ENCODE measurements around the gene HSD17B2. TPM values are rescaled to one million over a fixed set of nuclear protein-coding genes. Genes with fewer than 3 reads are reported as not detected.

HSD17B2 gene
- total and polyA plus RNA-seq, 2 experiments from 2014 or later: not detected

GRCh38 chr16:82019535-82019934 is 15.5 kb upstream of the HSD17B2 start:
- no peaks in the 10 kb centered on the region for H3K9me3 ChIP-seq (ENCODE audit: low read depth)
- no peak overlapping the region for H3K4me3 ChIP-seq
- no peaks in the 10 kb centered on the region for H3K36me3 ChIP-seq
- H3K4me1 ChIP-seq (ENCODE audit: low read depth): no peaks in the 10 kb centered on the region
- H3K27me3 ChIP-seq: no peaks in the 10 kb centered on the region
- DNase-seq (ENCODE audit: low read depth in 1 of 2, low spot score in 1 of 2): no peak
- no peak overlapping the region for H3K27ac ChIP-seq
- no peak for TF ChIP-seq CTCF (IDR thresholded peaks at IDR 0.05; ENCODE audit: low read depth, low read length)

DNA sequence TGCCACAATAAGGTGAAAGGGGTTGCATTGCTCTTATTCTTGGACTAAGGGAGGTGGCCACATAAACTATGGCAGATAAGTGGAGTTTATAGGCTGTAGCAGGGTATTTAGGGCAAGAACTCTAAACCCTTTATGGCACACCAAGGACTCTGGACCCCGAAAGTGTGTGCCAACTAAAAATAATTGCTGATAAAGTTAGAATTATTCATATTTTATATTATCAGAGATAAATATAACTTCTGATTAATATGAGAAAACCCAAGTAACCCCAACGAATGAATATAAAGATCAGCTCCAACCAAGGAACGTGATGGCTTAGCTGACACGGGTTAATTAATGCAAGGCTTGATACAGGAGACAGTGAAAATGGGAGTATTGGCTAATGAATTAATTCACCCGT is 15.0 kb upstream of the HSD17B2 start:
- TF ChIP-seq CTCF (IDR thresholded peaks at IDR 0.05; ENCODE audit: low read depth, low read length): no peak
- H3K4me3 ChIP-seq: no peak overlapping the region
- H3K9me3 ChIP-seq (ENCODE audit: low read depth): no peaks in the 10 kb centered on the region
- no peaks in the 10 kb centered on the region for H3K36me3 ChIP-seq
- no peaks in the 10 kb centered on the region for H3K27me3 ChIP-seq
- H3K27ac ChIP-seq: no peak overlapping the region
- H3K4me1 ChIP-seq (ENCODE audit: low read depth): no peaks in the 10 kb centered on the region
- DNase-seq (ENCODE audit: low read depth in 1 of 2, low spot score in 1 of 2): no peak

- H3K36me3 ChIP-seq: no peaks in the 10 kb centered on the region
- TF ChIP-seq CTCF (IDR thresholded peaks at IDR 0.05; ENCODE audit: low read depth, low read length): no peak
- no peaks in the 10 kb centered on the region for H3K9me3 ChIP-seq (ENCODE audit: low read depth)
- no peak overlapping the region for H3K4me3 ChIP-seq
- no peak overlapping the region for H3K27ac ChIP-seq
- no peaks in the 10 kb centered on the region for H3K4me1 ChIP-seq (ENCODE audit: low read depth)
- H3K27me3 ChIP-seq: no peaks in the 10 kb centered on the region
- no peak for DNase-seq (ENCODE audit: low read depth in 1 of 2, low spot score in 1 of 2)
Measured at GRCh38 chr16:82023206-82023605, 11.8 kb upstream of the HSD17B2 start.

- no peak for TF ChIP-seq CTCF (IDR thresholded peaks at IDR 0.05; ENCODE audit: low read depth, low read length)
- Histone ChIP-seq H3K27me3 (no peaks in the 10 kb centered on the region), H3K4me3 (no peak overlapping the region), H3K27ac (no peak overlapping the region), H3K36me3 (no peaks in the 10 kb centered on the region), H3K4me1 (ENCODE audit: low read depth) (no peaks in the 10 kb centered on the region), H3K9me3 (ENCODE audit: low read depth) (no peaks in the 10 kb centered on the region)
- DNase-seq (ENCODE audit: low read depth in 1 of 2, low spot score in 1 of 2): no peak
Measured at GRCh38 chr16:82024316-82024715, 10.7 kb upstream of the HSD17B2 start.

GRCh38 chr16:82024883-82025282 is 10.2 kb upstream of the HSD17B2 start:
- no peaks in the 10 kb centered on the region for H3K36me3 ChIP-seq
- no peaks in the 10 kb centered on the region for H3K27me3 ChIP-seq
- H3K4me3 ChIP-seq: no peak overlapping the region
- no peaks in the 10 kb centered on the region for H3K9me3 ChIP-seq (ENCODE audit: low read depth)
- no peak for DNase-seq (ENCODE audit: low read depth in 1 of 2, low spot score in 1 of 2)
- H3K4me1 ChIP-seq (ENCODE audit: low read depth): no peaks in the 10 kb centered on the region
- no peak for TF ChIP-seq CTCF (IDR thresholded peaks at IDR 0.05; ENCODE audit: low read depth, low read length)
- no peak overlapping the region for H3K27ac ChIP-seq

GRCh38 chr16:82027629-82028064 is 7.4 kb upstream of the HSD17B2 start:
- DNase-seq (ENCODE audit: low read depth in 1 of 2, low spot score in 1 of 2): no peak
- H3K4me3 ChIP-seq: no peak overlapping the region
- no peak for TF ChIP-seq CTCF (IDR thresholded peaks at IDR 0.05; ENCODE audit: low read depth, low read length)

More at GRCh38 chr16:82027629-82028064, 7.4 kb upstream of the HSD17B2 start:
- H3K27ac ChIP-seq: no peak overlapping the region
- H3K27me3 ChIP-seq: no peaks in the 10 kb centered on the region
- H3K4me1 ChIP-seq (ENCODE audit: low read depth): no peaks in the 10 kb centered on the region
- no peaks in the 10 kb centered on the region for H3K9me3 ChIP-seq (ENCODE audit: low read depth)
- no peaks in the 10 kb centered on the region for H3K36me3 ChIP-seq

Data from cardiac muscle cell (in vitro differentiated cells and primary cell).